ENCODE measurements around the gene MAP3K6.

DNA sequence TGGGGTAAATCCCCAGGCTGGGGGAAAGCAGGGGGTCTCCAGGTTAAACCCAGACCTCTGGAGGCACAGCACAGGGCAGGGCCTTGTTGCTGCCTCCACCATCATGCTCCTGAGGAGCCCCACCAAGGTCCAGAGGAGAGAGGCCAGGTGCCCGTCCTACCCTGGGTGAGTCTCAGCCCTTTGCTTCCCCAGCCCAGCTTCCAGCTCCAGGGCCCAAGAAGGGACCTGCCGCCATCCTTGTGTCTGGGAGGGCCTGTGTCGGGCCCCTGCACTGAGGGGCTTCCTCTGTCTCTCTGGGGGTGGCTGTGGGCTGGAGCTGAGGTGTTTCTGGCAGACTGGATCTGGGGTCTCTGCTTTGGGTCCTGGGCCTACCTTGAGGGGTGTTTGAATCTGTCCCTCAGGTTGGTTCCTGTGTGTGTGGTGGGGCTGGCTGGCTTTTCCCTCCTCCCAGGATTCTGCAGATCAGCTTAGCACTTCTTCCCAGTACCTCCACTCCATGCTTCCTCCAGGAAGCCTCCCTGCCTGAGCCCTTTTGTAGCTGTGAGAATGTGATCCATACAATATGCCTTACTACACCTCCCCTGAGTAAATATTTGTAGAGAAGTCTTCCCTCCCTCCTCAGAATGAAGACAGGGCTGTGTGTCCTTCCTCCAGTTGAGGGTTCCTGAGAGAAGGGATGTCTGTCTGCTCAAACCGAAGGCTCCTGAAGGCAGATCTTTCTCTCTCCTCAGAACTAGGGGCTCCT, 31.8 kb upstream of the MAP3K6 start:
- TF ChIP-seq, protein P1, sequence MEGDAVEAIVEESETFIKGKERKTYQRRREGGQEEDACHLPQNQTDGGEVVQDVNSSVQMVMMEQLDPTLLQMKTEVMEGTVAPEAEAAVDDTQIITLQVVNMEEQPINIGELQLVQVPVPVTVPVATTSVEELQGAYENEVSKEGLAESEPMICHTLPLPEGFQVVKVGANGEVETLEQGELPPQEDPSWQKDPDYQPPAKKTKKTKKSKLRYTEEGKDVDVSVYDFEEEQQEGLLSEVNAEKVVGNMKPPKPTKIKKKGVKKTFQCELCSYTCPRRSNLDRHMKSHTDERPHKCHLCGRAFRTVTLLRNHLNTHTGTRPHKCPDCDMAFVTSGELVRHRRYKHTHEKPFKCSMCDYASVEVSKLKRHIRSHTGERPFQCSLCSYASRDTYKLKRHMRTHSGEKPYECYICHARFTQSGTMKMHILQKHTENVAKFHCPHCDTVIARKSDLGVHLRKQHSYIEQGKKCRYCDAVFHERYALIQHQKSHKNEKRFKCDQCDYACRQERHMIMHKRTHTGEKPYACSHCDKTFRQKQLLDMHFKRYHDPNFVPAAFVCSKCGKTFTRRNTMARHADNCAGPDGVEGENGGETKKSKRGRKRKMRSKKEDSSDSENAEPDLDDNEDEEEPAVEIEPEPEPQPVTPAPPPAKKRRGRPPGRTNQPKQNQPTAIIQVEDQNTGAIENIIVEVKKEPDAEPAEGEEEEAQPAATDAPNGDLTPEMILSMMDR (IDR thresholded peaks at IDR 0.05) = no peak
- TF ChIP-seq POLR2A (IDR thresholded peaks at IDR 0.05) = no peak

All from lower leg skin (tissue), 3 donors.